GM12878 (cell line): Measurements from ENCODE around the gene TLL2. TPM values are rescaled to one million over a fixed set of nuclear protein-coding genes. Genes with fewer than 3 reads are reported as not detected.

Source experiments
- ATAC-seq: fragments of 200-7000 bp; cut with Tn5 transposase; 3 replicates; pipeline ENCODE4 v1.9.1; 2020; ENCODE audit warnings: mild to moderate bottlenecking, moderate library complexity
- BruUV-seq: library from RNA; stranded (reverse); fragments of 400-500 nt; replicated peaks from 2 replicates; lab custom pipeline; 2021; lab: Mats Ljungman, UMichigan
- CTCF ChIA-PET: fragments of 300-600 bp; sonication (Branson Sonifier 250); formaldehyde crosslinking; extraction: SDS; loops from one replicate; lab custom pipeline; 2021; ENCODE audit warnings: inconsistent platforms; lab: Yijun Ruan, JAX
- POLR2A ChIA-PET: fragments of 350-600 bp; formaldehyde crosslinking; extraction: SDS; loops from one replicate; lab custom pipeline; 2021; ENCODE audit warnings: inconsistent platforms; lab: Charles Lee
- RAD21 ChIA-PET: fragments of 300-600 bp; sonication (Branson Sonifier 250); formaldehyde crosslinking; loops from one replicate; lab custom pipeline; 2023; ENCODE audit warnings: antibody characterized with exemption; ENCODE audit not compliant: unreplicated experiment; lab: Charles Lee
- SMC1A ChIA-PET: fragments of 300-600 bp; sonication (Branson Sonifier 250); formaldehyde crosslinking; loops from one replicate; lab custom pipeline; 2023; ENCODE audit not compliant: unreplicated experiment, uncharacterized antibody; lab: Charles Lee
- DNase-seq: peaks from one replicate; pipeline ENCODE4 v3.0.0-alpha.2; 2011; ENCODE audit warnings: low read depth, low spot score
- FAIRE-seq: peaks from 3 replicates; lab custom pipeline; 2011; peaks lifted over from hg19 to GRCh38; lab: Jason Lieb, UNC
- H2AFZ ChIP-seq: 2 replicates; pipeline ENCODE4 v1.6.0; 2011; ENCODE audit warnings: low read depth, low read length, control low read depth; ENCODE audit not compliant: control insufficient read depth
- H3K27ac ChIP-seq: 2 replicates; pipeline ENCODE4 v1.5.1; 2011; ENCODE audit warnings: control low read depth; ENCODE audit not compliant: control insufficient read depth, insufficient read depth
- H3K27me3 ChIP-seq, 2 experiments: replicated peaks in 1 of 2; 2 replicates each; pipeline versions ENCODE4 v1.6.0 to v1.6.1; 2011; ENCODE audit warnings: low read length in 1 of 2; ENCODE audit not compliant: control insufficient read depth in 2 of 2, insufficient read depth in 2 of 2
- H3K36me3 ChIP-seq, 2 experiments: 2 replicates each; pipeline ENCODE4 v1.5.1; 2011; ENCODE audit warnings: low read length in 1 of 2; ENCODE audit not compliant: control insufficient read depth in 2 of 2, insufficient read depth in 2 of 2
- H3K4me1 ChIP-seq: 2 replicates; pipeline ENCODE4 v1.6.1; 2011; ENCODE audit warnings: mild to moderate bottlenecking, low read length, moderate library complexity, mixed read lengths; ENCODE audit not compliant: control insufficient read depth, insufficient read depth
- H3K4me2 ChIP-seq: 2 replicates; pipeline ENCODE4 v1.6.0; 2011; ENCODE audit warnings: control low read depth; ENCODE audit not compliant: control insufficient read depth, insufficient read depth
- H3K4me3 ChIP-seq: fragments of 200-600 bp; sonication (generic); 2 replicates; pipeline ENCODE4 v1.5.1; 2016
- H3K79me2 ChIP-seq: 2 replicates; pipeline ENCODE4 v1.6.0; 2011; ENCODE audit warnings: low read length; ENCODE audit not compliant: control insufficient read depth, insufficient read depth
- H3K9ac ChIP-seq: 2 replicates; pipeline ENCODE4 v1.8.0; 2011; ENCODE audit warnings: low read length, control low read depth, mixed read lengths; ENCODE audit not compliant: control insufficient read depth, insufficient read depth
- H3K9me3 ChIP-seq: replicated peaks from 3 replicates; pipeline ENCODE4 v1.5.1; 2011; ENCODE audit warnings: mild to moderate bottlenecking, low read length; ENCODE audit not compliant: control insufficient read depth, insufficient read depth
- H4K20me1 ChIP-seq: 2 replicates; pipeline ENCODE4 v1.6.0; 2011; ENCODE audit not compliant: control insufficient read depth, insufficient read depth
- ASH2L ChIP-seq: fragments of 300-600, 200-600 bp; sonication (generic); IDR thresholded peaks from 2 replicates; pipeline ENCODE4 v1.6.1; 2017; ENCODE audit warnings: low read depth, mild to moderate bottlenecking, borderline replicate concordance
- CHD1 ChIP-seq: IDR thresholded peaks from 2 replicates; pipeline ENCODE4 v1.6.1; 2012; ENCODE audit warnings: low read depth, low read length, improper control_type of control experiment
- CREB1 ChIP-seq: IDR thresholded peaks from 2 replicates; pipeline ENCODE4 v1.6.1; 2012; ENCODE audit warnings: low read depth, mild to moderate bottlenecking, inconsistent platforms
- DPF2 ChIP-seq: fragments of 450-650 bp; IDR thresholded peaks from 2 replicates; pipeline ENCODE4 v1.6.1; 2017; ENCODE audit warnings: mild to moderate bottlenecking
- IRF3 ChIP-seq: fragments of 450-650 bp; IDR thresholded peaks from 2 replicates; pipeline ENCODE4 v1.6.1; 2014; ENCODE audit warnings: mild to moderate bottlenecking
- IRF4 ChIP-seq: IDR thresholded peaks from 2 replicates; pipeline ENCODE4 v1.6.1; 2011; ENCODE audit warnings: low read depth, low read length
- KAT2A ChIP-seq: conservative IDR thresholded peaks from 2 replicates; pipeline ENCODE4 v1.6.1; 2011; ENCODE audit warnings: low read depth, low read length; ENCODE audit not compliant: control insufficient read depth
- NFXL1 ChIP-seq: fragments of 450-650 bp; IDR thresholded peaks from 2 replicates; pipeline ENCODE4 v1.6.1; 2017; ENCODE audit warnings: antibody characterized with exemption, mild to moderate bottlenecking, borderline replicate concordance
- NFYA ChIP-seq: IDR thresholded peaks from 2 replicates; pipeline ENCODE4 v1.6.1; 2011; ENCODE audit warnings: low read depth, mild to moderate bottlenecking, low read length, improper control_type of control experiment, borderline replicate concordance
- NR2C1 ChIP-seq: fragments of 450-650 bp; IDR thresholded peaks from 2 replicates; pipeline ENCODE4 v1.6.1; 2017; ENCODE audit warnings: antibody characterized with exemption, mild to moderate bottlenecking, moderate library complexity
- RELB ChIP-seq: fragments of 450-650 bp; IDR thresholded peaks from 2 replicates; pipeline ENCODE4 v1.6.1; 2017; ENCODE audit warnings: low read depth, mild to moderate bottlenecking, moderate library complexity
- REST ChIP-seq: IDR thresholded peaks from 2 replicates; pipeline ENCODE4 v1.6.1; 2012; ENCODE audit warnings: mild to moderate bottlenecking, low read depth, low read length
- STAT1 ChIP-seq: fragments of 450-650 bp; conservative IDR thresholded peaks from 2 replicates; pipeline ENCODE4 v1.6.1; 2014; ENCODE audit warnings: antibody characterized with exemption, mild to moderate bottlenecking
- WGBS: methylation state at CpG from one replicate; pipeline ENCODE4 v1.1.6; 2016; ENCODE audit warnings: low lambda C conversion rate; ENCODE audit not compliant: insufficient replicate concordance, insufficient coverage; ENCODE audit errors: missing lambda C conversion rate; 5-methylcytosine and 5-hydroxymethylcytosine counted together
- in situ Hi-C: fragments of 300-500 bp; cut with MboI; formaldehyde crosslinking; loops from 9 replicates; pipeline ENCODE4 v1.14.3; 2018; ENCODE audit warnings: mixed read lengths
- intact Hi-C: fragments of 100-400 bp; cut with micrococcal nuclease; formaldehyde crosslinking; loops from one replicate; pipeline ENCODE4 v1.14.2; 2022; ENCODE audit not compliant: unreplicated experiment
- polyA plus RNA-seq, 11 experiments: library from polyadenylated mRNA; depleted of rRNA in 4 of 11; unstranded in 6 of 11; stranded (reverse) in 5 of 11; fragments of >200 nt; fragmentation: Nextera tagmentation in 4 of 11; fragmentation: Illumina TruSeq in 1 of 11; extraction: Ambion mirVana in 4 of 11; extraction: Trizol in 1 of 11; gene quantifications; 1 replicate in 1 of 11; 2 replicates in 10 of 11; pipeline versions ENCODE4 v1.2.1 to v1.2.3, GENCODE V29; 2011 to 2016; ENCODE audit warnings: inconsistent platforms in 2 of 11, missing spikeins in 2 of 11, low read depth in 1 of 11
- total RNA-seq, 4 experiments: library from RNA; depleted of rRNA in 3 of 4; stranded (reverse); fragments of >200 nt in 3 of 4; fragmentation: Illumina TruSeq in 1 of 4; extraction: Trizol in 1 of 4; gene quantifications; 2 replicates each; pipeline versions ENCODE4 v1.2.1 to v1.2.3, GENCODE V29; 2013 to 2021
- TF ChIP-seq, protein P1 (sequence below): fragments of 450-650 bp; IDR thresholded peaks from 2 replicates; pipeline ENCODE4 v1.6.1; 2016; ENCODE audit warnings: mild to moderate bottlenecking
- TF ChIP-seq, protein P2 (sequence below): fragments of 450-650 bp; IDR thresholded peaks from 2 replicates; pipeline ENCODE4 v1.6.1; 2017; ENCODE audit warnings: mild to moderate bottlenecking

Gene TLL2
- total and polyA plus RNA-seq, 10 of the 15 experiments (the other 5 are each of a cell fraction or from before 2014, with no cell fraction given): 0.02 to 2.1 (median 0.52) TPM

DNA sequence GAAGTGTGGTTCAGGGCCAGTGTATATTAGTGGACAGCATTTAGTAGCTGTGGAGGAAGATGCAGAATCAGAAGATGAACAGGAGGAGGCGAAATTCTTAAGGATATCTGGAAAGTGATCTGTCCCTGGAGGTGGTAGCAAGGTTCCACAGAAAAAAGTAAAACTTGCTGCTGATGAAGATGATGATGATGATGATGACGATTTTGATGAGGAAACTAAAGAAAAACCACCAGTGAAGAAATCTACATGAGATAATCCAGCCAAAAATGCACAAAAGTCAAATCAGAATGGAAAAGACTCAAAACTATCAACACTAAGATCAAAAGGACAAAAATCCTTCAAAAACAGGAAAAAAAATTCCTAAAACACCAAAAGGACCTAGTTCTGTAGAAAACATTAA, 46.8 kb upstream of the TLL2 start:
- no peaks in the 10 kb centered on the region for H3K4me1 ChIP-seq
- DNase-seq (no peak), ATAC-seq (no peak), FAIRE-seq (no peak)
- ChIA-PET POLR2A (no interaction called here), CTCF (interaction anchor here (1.1 kb wide), 1 partner anchor 9 kb away, joined by 4 read pairs; no protein-coding TSS in a partner anchor), RAD21 (no interaction called here), SMC1A (no interaction called here)
- H3K36me3 ChIP-seq: peaks cover 0 to 34% of the 10 kb centered on the region in 2 experiments
- H2AFZ ChIP-seq: no peak overlapping the region
- H3K27ac ChIP-seq: no peak overlapping the region
- intact Hi-C loops (no loop called here), in situ Hi-C loops (no loop called here)
- H3K27me3 ChIP-seq: no peaks in the 10 kb centered on the region
- H4K20me1 ChIP-seq: no peaks in the 10 kb centered on the region
- no peak overlapping the region for H3K4me2 ChIP-seq
- BruUV-seq: no TSS peak
- WGBS: 100% methylated on average over 2 of the region's 2 CpGs
- H3K79me2 ChIP-seq: peaks cover 3% of the 10 kb centered on the region; the same call in 1 of the 2 replicates
- no peaks in the 10 kb centered on the region for H3K9me3 ChIP-seq
- H3K4me3 ChIP-seq: no peak overlapping the region
- H3K9ac ChIP-seq: no peak overlapping the region
- no peak for TF ChIP-seq IRF4
- TF ChIP-seq ASH2L: no peak
- TF ChIP-seq IRF3: no peak
- TF ChIP-seq, protein P1, sequence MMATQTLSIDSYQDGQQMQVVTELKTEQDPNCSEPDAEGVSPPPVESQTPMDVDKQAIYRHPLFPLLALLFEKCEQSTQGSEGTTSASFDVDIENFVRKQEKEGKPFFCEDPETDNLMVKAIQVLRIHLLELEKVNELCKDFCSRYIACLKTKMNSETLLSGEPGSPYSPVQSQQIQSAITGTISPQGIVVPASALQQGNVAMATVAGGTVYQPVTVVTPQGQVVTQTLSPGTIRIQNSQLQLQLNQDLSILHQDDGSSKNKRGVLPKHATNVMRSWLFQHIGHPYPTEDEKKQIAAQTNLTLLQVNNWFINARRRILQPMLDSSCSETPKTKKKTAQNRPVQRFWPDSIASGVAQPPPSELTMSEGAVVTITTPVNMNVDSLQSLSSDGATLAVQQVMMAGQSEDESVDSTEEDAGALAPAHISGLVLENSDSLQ: no peak
- TF ChIP-seq CREB1: no peak
- TF ChIP-seq NFXL1: no peak
- no peak for TF ChIP-seq RELB
- no peak for TF ChIP-seq DPF2
- no peak for TF ChIP-seq CHD1
- no peak for TF ChIP-seq REST
- no peak for TF ChIP-seq KAT2A
- TF ChIP-seq, protein P2, sequence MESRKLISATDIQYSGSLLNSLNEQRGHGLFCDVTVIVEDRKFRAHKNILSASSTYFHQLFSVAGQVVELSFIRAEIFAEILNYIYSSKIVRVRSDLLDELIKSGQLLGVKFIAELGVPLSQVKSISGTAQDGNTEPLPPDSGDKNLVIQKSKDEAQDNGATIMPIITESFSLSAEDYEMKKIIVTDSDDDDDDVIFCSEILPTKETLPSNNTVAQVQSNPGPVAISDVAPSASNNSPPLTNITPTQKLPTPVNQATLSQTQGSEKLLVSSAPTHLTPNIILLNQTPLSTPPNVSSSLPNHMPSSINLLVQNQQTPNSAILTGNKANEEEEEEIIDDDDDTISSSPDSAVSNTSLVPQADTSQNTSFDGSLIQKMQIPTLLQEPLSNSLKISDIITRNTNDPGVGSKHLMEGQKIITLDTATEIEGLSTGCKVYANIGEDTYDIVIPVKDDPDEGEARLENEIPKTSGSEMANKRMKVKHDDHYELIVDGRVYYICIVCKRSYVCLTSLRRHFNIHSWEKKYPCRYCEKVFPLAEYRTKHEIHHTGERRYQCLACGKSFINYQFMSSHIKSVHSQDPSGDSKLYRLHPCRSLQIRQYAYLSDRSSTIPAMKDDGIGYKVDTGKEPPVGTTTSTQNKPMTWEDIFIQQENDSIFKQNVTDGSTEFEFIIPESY: no peak
- TF ChIP-seq NR2C1: no peak
- no peak for TF ChIP-seq STAT1
- TF ChIP-seq NFYA: no peak
